Inflammatory macrophage treated with lipopolysaccharide for 4 hours (primary cell): ENCODE measurements around the gene LZTFL1.

ENCODE experiments used
- DNase-seq: peaks from one replicate; pipeline ENCODE4 v3.0.0-alpha.2; 2020

LZTFL1 gene, protein sequence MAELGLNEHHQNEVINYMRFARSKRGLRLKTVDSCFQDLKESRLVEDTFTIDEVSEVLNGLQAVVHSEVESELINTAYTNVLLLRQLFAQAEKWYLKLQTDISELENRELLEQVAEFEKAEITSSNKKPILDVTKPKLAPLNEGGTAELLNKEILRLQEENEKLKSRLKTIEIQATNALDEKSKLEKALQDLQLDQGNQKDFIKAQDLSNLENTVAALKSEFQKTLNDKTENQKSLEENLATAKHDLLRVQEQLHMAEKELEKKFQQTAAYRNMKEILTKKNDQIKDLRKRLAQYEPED

DNA sequence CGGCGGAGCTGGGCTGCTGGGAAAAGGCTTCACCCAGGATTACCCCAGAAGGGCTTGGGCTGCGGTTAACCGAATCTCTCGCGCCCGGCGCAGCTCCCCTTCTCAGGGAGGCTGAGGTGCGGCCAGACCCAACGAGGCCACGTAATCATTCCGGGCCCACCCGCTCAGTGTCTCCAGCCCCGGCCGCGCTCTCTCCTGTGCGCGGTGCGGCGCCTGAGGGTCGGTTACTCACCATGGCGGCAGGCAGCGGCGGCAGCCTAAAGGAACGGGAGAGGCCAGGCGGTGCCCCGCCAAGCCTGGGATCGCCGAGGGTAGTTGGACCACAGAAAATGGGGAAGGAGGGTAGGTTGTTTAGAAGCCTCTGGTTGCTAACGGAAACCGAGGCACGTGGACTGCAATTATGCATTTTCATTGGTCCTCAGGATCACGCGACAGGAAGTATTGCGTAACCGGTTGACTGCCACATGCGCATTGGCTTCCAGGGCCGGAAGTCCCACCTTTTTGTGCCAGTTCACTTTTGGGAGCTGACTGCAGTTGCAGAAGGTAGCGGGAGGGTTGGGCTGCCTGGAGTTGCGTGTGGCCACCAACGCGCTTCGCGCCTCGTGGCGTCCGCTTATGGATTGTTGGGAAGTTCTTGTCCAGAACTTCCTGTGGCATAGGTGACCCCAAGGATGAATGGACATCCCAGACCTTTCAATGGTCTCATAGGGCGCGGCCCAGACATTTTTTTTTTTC lies at the start of gene LZTFL1:
Gene LZTFL1 (minus strand): TSS at position 363 of the 735 bp plus-strand sequence. CDS start 128 bp downstream, at position 235.
- peak; percentile 99 for DNase-seq

DNA sequence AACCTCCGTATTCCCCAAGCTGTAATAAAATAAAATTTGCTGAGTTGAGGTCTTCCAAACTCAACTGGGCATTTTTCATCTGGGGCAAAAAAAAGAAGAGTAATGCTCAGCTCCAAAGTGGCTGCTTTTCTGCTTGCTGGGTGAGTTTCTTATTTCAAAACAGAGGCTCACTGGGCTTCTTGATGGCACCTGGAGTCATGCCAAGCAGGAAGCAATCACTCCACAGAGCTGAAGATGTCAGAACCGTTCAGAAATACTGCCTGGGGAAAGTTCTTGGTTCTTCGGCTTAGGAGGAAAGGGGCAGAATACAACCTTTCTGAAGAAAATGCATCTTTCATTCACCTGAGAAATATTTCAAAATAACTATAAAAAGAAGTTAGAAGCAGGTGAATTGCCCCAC lies 48.5 kb upstream of the LZTFL1 start:
- DNase-seq = no peak

DNA sequence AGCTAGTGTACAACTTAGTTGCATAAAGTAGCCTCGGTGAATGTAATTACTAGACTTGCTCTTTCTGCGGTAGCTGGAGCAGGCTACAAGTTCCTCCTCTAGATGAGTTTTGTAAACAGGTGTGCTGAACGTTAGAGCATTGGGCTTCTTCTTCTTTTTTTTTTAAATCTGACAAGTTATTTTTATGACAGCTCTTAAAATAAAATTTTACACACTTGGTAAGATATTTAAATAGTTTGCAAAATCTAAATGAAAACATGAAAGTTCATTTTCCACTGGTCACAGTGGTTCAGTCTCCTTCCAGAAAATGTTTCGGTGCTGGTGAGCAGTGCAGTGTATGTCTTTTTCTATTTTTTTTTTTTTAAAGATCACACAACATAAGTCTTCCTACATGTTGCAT lies 47.4 kb upstream of the LZTFL1 start:
- DNase-seq = no peak

DNA sequence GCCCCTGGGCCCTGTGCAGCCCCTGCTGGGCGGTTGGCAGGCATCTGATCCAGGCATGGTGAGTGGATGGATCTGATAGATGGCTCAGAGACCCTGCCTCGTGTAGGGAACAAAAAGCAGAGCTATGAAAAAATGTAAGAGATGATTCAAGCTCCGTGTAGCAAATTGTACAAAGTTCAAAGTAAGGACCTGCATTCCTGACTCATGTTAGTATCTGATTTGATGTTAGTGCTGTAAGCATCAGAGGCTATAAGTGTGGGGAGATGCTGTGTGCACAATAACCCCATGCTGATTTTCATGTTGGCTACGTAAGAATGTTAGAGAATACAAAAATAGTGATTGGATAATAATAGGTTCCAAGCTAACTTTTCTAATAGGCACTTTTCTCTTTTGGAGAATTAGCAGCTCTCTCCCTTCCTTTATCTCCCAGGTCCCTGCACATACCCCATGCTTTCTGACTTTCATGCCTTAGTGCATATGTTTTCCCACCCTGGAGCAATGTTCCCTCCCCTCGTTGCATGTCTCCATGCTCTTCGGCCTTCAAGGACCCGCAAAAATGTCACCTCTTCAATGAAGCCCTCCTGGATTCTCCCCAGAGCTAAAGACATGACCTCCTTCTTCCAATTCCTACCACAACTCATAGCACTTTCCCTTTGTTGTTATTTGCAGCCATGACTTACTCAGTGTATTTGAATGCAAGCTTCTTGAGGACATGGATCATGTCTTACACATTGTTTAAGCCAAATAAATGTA lies 46.0 kb upstream of the LZTFL1 start:
- no peak for DNase-seq

DNA sequence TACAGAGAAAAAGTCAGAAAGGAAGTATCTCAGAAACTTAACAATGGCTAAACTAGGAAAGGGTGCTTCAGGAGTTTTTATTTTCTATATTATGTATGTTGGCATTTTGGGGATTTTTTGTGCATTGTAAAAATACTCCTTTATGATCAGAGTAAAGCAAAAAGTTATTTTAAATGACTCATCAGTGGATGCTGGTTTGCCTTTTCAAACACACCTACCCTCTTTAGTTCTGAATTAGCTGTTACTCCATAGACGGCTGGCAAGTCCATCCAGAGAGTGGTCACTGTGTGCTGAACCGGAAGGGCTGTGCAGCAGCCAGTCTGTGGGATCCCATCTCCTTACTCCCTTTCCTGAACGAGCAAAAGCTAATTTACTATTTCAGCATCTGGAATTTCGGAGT lies 45.4 kb upstream of the LZTFL1 start:
- no peak for DNase-seq

DNA sequence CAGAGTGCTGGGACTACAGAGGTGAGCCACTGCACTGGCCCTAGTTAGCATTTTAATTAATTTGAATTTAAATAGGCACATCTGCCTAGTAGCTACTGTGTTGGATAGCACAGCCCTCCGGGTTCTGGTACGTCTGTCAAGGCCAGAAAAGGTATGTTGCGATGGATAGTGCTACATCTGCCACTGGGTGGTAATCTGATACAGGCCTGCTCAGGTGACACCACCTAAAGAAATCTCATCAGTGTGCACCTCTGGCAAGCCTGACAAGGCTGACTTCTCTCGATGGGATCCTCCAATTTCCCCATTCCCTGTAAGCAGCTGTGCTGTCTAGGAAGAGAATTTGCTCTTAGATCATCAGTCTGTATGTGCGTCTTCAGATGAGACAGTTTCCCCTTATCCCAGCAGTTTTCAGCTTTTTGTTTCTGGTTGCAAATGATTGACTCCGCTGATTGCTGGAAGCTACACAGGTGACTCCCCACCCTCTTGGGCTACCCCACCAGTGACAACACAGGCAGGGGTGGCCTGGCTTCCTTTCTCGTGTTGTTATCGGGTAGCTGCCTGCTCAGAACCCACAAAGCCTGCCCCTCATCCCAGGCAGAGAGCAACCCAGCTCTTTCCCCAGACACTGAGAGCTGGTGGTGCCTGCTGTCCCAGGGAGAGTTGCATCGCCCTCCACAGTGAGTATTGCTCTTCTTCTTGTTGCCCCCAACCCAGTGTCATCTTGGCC lies 44.2 kb upstream of the LZTFL1 start, which contains the start of gene CCR9:
Gene CCR9 (plus strand): TSS at position 565 of the 727 bp plus-strand sequence. CDS start 8,391 bp downstream, outside the sequence.
- no peak for DNase-seq

DNA sequence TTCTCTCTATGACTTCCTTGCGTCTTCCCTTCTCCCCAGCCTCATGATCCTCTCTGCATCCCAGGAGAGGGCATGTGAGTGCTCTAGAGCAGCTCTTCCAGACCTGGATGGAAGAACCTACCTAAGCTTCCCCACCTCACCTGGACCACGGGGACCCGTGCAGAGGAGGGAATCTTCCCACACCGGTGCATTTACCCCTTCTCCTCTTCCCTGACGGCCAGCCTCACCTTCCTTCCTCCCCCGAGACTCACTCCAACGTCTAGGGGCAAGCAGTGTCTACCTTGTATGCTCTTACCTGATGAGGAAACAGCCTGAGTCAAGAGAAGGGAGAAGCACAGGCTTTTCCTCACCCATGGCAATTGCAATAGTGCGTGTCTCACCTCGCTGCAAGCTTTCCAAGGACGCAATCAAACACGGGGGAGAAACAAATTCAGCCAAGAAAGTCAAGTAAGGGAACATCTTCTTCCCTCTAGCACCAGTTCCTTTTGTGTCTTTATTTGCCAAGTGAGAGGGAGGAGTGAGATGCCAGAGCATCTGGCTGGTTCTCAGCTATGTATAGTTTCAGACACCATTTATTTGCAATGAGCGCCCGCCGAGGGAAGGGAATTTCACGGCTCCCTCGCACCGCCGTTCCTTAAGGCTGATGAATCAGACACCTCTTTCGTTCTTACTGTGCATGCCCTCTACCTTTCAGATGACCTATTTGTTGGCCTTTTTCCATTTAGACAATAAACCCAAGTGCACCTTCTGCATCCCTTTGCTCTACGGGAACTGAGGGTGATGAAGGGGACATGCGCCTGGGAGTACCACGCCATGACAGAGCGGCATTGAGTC lies 42.7 kb upstream of the LZTFL1 start:
- no peak for DNase-seq

DNA sequence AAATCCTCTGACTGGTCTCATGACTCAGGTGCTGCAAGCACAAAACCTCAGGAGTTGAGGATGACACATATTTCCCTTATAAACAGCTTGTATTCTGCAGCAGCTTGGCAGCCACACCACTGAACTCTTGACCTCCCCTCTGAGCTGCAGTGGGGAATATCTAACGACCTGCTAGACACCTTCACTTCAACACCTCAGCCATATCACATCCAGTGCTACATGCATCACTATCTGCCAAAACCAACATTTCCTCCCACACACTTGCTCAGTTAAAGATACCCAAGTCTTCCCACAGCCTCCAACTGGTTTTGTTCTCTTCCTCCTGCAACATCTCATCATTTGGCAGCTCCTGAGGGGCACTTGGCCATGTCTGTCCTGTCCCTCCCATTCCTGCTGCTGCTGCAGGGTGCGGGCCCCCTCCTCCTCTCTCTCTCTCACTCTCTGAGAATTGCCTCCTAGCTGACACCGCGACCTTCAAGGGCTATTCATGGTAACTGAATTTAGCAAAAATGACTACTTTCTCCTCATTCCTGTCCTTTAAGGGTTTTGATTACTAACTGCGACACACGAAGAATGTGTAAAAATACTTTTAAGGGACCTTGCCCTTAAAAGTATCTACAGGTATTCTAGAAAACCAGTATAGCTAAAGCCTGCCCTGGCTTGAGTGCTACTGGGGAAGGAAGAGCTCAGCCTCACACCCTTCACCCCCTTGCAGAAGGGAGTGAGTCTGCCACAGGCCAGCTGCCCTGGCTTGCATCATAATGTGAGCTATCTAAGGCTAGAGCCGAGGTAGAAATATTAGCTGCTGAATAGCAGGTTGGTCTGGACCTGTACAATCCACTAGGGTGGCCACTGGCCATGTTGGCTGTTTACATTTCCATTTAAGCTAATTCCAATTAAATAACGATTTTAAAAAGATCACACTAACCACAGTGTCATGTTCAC lies 39.4 kb upstream of the LZTFL1 start:
- DNase-seq = no peak

DNA sequence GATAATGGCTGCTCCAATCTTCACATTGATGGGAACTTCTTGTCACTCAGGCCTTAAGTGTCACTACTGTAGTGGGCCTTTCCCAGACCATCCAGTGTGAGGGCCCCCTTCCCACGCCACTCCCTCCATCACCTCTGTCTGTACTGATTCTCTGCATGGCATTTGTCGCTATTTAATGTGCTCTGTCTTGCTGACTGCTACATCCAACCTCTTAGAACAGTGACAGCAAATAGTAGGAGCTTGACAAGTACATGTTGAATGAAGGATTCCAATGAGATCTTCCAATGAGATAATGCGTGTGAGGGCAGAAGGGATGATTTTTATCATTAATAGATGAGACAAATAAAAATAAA lies 38.8 kb upstream of the LZTFL1 start:
- no peak for DNase-seq

DNA sequence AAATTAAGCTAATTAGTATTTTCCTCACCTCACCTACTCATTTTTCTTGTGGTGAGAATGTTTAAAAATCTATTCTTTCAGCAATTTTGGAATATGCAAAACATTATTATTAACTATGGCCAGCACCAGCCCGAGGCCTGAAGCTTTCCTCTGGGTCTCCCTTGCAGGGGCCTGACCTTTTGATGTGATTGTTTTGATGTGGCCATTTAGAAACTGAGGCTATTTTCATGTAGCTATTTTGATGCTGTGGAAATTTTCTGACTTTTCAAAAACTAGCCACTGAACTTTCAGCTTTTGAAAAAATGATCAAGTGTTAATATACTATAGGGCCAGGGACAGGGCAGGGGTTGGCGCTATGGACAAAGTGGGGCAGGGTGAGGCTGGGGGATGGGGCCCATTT lies 36.2 kb upstream of the LZTFL1 start:
- DNase-seq = no peak

DNA sequence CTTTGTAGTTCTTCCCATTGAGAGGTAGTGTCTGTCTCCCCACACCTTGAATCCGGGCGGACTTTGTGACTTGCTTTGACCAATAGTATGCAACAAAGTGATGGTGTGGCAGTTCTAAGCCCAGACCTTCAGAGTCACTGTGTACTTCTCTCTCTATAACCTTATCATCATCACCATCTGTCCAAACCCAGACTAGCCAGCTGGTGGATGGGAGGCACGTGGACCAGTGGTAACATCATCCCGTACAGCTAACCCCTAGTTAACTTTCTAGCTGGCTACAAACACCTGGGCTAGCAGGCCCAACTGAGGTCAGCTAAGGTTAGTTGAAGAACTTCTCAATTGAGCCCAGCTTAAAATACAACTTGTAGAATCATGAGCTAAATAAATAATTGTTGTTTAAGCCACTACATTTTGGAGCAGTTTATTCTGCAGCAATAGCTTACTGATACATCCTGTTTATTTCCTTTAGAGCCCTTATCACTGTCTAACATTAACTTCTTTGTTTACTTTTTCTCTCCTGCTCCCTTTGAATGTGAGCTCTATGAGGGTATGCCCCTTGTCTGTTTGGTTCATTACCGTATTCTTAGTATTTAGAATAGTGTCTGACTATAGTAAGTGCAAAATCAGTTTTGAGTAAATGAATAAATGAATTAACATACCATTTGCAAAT lies 32.9 kb upstream of the LZTFL1 start:
- no peak for DNase-seq

DNA sequence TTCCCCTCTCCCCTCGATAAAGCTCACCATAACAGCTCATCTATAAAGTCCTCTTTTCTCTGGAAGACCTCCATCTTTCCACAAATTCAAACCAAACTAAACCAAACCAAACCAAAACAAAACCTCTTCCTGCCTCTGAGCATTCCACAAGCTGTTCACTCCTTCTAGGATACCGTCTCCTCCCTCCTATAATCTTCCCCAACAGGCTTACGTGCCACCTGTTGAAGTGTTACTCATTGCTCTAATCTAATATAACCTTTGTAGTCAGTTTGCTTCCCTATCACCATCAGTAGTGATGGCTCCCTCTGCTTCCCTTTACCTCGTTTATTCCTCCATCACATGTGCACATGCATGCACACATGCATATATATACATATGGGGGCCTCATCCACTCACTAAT lies 31.7 kb upstream of the LZTFL1 start:
- no peak for DNase-seq

DNA sequence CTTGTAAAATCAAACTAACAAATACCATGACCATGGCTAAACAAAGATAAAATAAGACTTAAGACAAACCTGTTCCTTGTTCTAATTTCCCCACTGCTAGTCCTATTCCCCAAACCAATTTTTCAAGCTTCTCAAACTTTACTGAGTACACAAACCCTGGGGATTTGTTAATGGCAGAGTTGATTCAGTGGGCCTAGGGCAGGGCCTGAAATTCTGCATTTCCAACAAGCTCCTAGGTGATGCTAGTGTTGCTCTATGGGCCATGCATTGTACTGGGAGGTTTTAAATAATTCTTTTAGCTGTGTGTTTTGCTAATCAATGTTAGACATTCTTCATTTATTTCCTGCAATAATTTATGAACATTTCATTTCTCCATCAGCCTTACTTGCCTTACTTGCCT lies 31.1 kb upstream of the LZTFL1 start:
- no peak for DNase-seq

DNA sequence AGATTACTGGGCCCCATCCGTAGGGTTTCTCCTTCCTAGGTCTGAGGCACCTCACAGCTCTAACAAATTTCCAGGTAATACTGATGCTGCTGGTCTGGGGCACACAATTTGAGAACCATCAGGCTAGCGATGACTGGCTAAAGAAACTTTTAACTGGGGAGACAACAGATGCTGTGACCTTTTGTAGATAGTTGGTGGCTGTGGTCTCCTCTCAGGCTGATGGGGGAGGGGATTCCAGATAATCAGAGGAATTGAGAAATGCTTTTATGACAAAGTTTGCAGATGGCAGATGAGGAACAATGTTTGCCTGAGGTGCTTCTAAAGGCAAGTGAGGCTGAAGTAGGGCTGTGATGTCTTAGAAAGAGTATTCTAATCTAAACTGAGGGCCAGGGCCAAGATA lies 30.6 kb upstream of the LZTFL1 start:
- DNase-seq = no peak

DNA sequence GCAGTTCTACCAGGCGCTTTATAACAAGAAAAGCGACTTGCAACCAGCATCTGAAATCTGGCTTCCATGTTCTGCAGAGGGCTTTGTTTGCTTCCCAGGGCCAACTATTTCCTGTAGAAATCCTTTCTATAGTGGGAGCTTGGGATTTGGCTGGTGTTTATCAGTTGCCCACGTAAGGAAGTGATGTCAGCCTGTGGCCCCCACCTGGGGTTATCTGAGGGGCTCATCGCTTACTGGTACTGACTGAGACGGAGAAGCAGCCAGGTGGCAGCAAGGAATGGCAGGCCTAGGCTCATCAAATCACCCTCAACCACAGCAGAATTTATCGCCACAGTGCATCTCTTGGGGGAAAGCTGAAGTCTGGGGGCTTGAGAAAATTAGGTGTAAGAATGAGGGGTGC lies 29.9 kb upstream of the LZTFL1 start:
- DNase-seq = no peak

DNA sequence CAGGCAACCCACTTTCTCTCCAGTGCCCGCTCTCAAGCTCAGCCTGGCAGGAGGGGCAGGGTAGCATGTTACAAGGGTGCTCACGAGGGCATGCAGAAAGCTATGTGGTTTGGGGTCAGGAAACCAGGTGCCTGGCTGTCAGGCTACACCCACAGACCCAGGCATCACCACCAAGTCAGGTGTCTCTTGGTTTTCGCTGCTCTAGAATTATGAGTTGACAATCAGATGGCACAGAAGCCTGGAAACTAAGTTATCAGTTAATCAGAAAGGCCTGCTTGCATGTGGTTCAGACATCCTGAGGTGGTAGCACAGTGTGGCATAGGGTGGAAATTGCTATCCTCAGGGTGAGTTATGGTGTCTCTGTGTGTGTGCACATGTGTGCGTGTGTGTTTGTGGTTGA lies 28.2 kb upstream of the LZTFL1 start:
- no peak for DNase-seq

DNA sequence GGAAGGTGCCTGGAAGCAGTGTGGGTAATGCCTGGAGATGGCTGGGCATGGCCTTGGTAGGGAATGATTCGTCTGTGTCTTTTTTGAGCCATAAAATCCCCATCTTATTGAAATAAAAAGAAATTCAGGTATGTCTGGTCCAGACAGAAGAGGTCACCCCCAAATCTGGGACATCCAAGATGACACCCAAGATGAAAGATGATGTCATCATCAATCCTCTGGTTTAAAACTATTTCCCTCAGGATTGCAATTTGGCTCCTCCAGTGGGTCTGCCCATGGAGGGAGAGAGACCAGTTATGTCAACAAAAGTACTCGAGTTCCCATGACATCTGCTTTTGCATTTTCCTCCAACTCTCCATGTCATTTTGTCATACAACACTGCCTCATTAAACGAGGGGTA lies 27.7 kb upstream of the LZTFL1 start:
- DNase-seq = no peak

DNA sequence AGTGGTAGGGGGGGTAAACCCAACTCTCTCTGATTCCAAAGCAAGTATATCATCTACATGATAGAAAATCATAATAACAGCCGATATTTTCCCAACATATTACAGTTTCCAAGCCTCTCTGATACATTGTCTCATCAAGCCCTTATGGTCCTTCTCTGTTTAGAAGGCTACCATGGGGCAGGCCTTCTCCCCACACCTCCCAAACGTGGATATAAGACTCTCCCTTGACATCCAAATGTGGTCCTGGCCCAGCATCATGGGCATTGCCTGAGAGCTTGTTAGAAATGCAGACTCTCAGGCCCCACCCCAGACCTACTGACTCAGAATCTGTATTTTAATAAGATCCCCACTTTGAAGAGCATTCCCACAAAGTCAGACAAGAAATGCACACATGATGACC lies 26.7 kb upstream of the LZTFL1 start:
- DNase-seq = no peak

DNA sequence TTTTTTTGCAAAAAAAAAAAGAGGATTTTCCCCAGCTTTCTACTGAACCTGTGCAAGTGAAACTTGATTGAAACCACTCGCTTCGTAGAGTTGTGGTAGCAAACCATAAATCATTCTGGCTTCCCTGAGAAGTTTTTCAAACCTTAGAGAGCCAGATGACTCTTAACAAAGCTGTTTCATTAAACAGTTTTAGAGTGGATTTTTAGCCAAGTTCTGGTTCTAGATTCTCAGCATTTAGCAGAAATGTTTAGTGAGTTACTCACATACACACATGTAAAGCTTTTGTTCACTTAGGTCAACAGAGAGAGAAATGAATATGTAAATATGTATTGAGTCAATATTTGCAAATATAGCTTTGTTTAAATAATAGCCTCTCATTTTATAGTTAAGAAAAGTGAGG lies 26.3 kb upstream of the LZTFL1 start:
- DNase-seq = no peak

DNA sequence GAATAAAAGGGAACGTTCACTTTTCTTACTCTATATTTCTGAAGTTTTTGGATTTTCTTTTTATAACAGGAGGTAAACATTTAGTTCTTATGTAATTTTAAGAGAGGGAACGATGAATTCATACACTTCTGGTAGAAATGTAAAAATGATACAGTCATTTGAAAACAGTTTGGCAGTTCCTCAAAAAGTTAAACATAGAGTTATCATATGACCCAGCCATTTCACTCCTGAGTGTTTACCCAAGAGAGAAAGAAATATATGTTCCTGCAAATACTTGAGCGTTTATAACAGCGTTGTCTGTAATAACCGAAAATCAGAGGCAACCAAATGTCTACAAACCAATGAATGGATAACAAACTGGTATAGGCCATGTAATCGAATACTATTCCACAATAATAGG lies 23.6 kb upstream of the LZTFL1 start:
- DNase-seq = peak; percentile 11
